ENCODE measurements around the gene PBX3. TPM values are rescaled to one million over a fixed set of nuclear protein-coding genes. Genes with fewer than 3 reads are reported as not detected.

PBX3 gene
- total and polyA plus RNA-seq, 2 of the 13 experiments (the other 11 are each of a cell fraction or from before 2014, with no cell fraction given) = 6.0 to 11.2 TPM

DNA sequence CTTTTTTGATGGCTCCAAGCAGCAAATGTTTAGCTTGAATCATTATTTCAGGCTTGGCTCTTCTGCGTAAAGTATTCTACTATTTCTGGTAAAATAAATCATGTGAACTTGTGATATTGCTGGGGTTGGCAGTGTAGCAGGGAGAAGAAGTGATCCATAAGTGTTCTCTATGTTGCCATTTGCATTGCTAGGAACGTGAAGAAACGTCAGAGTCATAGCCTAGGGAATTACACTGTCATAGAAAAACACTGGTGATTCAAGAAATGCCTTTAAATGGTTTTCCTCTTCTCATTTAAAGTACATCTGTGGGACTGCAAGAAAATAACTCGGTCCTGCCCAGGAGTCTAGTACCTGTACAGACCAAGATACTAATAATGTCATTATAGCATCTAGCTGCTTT is 162.3 kb downstream of the PBX3 start:
- no TSS peak for BruUV-seq (replicated peaks)
- Histone ChIP-seq H4K20me1 (ENCODE audit: insufficient read depth, low read length) (no peaks in the 10 kb centered on the region), H3K4me3 (replicated peaks in 1 of 3; ENCODE audit: insufficient read depth in 1 of 3, low read depth in 2 of 3, low read length in 3 of 3) (no peak overlapping the region), H2AFZ (ENCODE audit: low read length) (no peak overlapping the region), H3K79me2 (ENCODE audit: insufficient read depth, low read length) (no peaks in the 10 kb centered on the region), H3K27ac (ENCODE audit: extremely low read length, insufficient read depth, low read length) (no peak overlapping the region), H3K27me3 (ENCODE audit: control insufficient read depth in 1 of 2, insufficient read depth in 2 of 2, low read length in 2 of 2) (no peaks in the 10 kb centered on the region), H3K9me3 (ENCODE audit: low read length) (no peaks in the 10 kb centered on the region), H3K4me1 (ENCODE audit: insufficient read depth, low read length) (peaks cover 2% of the 10 kb centered on the region; the same call in 1 of the 2 replicates), H3K4me2 (ENCODE audit: low read depth, low read length) (no peak overlapping the region), H3K9ac (ENCODE audit: insufficient read depth, low read depth, low read length) (no peak overlapping the region), H3K36me3 (replicated peaks in 1 of 2; ENCODE audit: control insufficient read depth in 1 of 2, insufficient read depth in 2 of 2, low read length in 2 of 2) (no peaks in the 10 kb centered on the region)
- CTCF ChIA-PET (ENCODE audit: low intra/inter-chr PET ratio, low total read pairs) = no interaction called here
- TF ChIP-seq GLI4 (CRISPR knock-in tag; IDR thresholded peaks at IDR 0.05; ENCODE audit: borderline replicate concordance) = no peak
- intact Hi-C loops (cut with micrococcal nuclease; ENCODE audit: unreplicated experiment) (no loop called here), in situ Hi-C loops (cut with HindIII; ENCODE audit: extremely low pct_ligation_motif_present, low pct_unique_long_range_greater_than_20kb) (no loop called here)
- DNase-seq (ENCODE audit: low spot score) (no peak), ATAC-seq (no peak), FAIRE-seq (no peak)
- WGBS (ENCODE audit: low lambda C conversion rate) = 87% methylated on average over 4 of the region's 4 CpGs
- POLR2A ChIA-PET = no interaction called here

DNA sequence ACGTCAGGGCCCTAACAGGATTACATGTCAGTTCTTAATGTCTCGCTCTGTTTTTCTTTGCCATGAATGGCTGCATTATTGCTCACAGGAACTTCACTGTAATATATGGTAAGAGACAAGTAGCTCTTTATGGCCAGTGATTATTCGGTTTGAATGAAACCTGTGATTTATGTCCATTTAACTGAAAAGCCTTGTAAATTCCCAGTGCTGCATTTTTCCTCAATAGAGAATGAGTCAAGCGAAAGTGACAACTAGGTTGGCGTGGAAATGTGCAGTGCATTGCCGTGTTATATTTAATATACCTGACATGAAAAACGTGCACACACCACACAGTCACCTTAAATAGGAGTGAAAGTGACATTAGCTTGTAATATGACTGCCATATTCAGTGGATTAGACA is 163.1 kb downstream of the PBX3 start:
- no peak for ATAC-seq
- CTCF ChIA-PET (ENCODE audit: low intra/inter-chr PET ratio, low total read pairs) = no interaction called here
- no peak for TF ChIP-seq PCBP1 (IDR thresholded peaks at IDR 0.05; ENCODE audit: borderline replicate concordance, low read depth, low read length)
- TF ChIP-seq, protein P1, sequence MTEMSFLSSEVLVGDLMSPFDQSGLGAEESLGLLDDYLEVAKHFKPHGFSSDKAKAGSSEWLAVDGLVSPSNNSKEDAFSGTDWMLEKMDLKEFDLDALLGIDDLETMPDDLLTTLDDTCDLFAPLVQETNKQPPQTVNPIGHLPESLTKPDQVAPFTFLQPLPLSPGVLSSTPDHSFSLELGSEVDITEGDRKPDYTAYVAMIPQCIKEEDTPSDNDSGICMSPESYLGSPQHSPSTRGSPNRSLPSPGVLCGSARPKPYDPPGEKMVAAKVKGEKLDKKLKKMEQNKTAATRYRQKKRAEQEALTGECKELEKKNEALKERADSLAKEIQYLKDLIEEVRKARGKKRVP (CRISPR knock-in tag; IDR thresholded peaks at IDR 0.05) = no peak
- TF ChIP-seq NFIB (CRISPR knock-in tag; IDR thresholded peaks at IDR 0.05; ENCODE audit: borderline replicate concordance) = no peak
- no peak for TF ChIP-seq JDP2 (CRISPR knock-in tag; IDR thresholded peaks at IDR 0.05; ENCODE audit: borderline replicate concordance)
- TF ChIP-seq NR2F2 (IDR thresholded peaks at IDR 0.05; ENCODE audit: borderline replicate concordance, low read depth) = no peak
- no peak for TF ChIP-seq RFX1 (IDR thresholded peaks at IDR 0.05)
- TF ChIP-seq, protein P2, sequence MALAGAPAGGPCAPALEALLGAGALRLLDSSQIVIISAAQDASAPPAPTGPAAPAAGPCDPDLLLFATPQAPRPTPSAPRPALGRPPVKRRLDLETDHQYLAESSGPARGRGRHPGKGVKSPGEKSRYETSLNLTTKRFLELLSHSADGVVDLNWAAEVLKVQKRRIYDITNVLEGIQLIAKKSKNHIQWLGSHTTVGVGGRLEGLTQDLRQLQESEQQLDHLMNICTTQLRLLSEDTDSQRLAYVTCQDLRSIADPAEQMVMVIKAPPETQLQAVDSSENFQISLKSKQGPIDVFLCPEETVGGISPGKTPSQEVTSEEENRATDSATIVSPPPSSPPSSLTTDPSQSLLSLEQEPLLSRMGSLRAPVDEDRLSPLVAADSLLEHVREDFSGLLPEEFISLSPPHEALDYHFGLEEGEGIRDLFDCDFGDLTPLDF (CRISPR knock-in tag; IDR thresholded peaks at IDR 0.05) = no peak
- TF ChIP-seq ZNF225 (CRISPR knock-in tag; IDR thresholded peaks at IDR 0.05) = no peak
- no peak for TF ChIP-seq FOXJ3 (CRISPR knock-in tag; IDR thresholded peaks at IDR 0.05; ENCODE audit: borderline replicate concordance)
- TF ChIP-seq TSC22D2 (CRISPR knock-in tag; IDR thresholded peaks at IDR 0.05; ENCODE audit: borderline replicate concordance) = no peak
- TF ChIP-seq, protein P3, sequence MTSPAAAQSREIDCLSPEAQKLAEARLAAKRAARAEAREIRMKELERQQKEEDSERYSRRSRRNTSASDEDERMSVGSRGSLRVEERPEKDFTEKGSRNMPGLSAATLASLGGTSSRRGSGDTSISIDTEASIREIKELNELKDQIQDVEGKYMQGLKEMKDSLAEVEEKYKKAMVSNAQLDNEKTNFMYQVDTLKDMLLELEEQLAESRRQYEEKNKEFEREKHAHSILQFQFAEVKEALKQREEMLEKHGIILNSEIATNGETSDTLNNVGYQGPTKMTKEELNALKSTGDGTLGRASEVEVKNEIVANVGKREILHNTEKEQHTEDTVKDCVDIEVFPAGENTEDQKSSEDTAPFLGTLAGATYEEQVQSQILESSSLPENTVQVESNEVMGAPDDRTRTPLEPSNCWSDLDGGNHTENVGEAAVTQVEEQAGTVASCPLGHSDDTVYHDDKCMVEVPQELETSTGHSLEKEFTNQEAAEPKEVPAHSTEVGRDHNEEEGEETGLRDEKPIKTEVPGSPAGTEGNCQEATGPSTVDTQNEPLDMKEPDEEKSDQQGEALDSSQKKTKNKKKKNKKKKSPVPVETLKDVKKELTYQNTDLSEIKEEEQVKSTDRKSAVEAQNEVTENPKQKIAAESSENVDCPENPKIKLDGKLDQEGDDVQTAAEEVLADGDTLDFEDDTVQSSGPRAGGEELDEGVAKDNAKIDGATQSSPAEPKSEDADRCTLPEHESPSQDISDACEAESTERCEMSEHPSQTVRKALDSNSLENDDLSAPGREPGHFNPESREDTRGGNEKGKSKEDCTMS (CRISPR knock-in tag; conservative IDR thresholded peaks at IDR 0.05) = no peak
- TF ChIP-seq, protein P4, sequence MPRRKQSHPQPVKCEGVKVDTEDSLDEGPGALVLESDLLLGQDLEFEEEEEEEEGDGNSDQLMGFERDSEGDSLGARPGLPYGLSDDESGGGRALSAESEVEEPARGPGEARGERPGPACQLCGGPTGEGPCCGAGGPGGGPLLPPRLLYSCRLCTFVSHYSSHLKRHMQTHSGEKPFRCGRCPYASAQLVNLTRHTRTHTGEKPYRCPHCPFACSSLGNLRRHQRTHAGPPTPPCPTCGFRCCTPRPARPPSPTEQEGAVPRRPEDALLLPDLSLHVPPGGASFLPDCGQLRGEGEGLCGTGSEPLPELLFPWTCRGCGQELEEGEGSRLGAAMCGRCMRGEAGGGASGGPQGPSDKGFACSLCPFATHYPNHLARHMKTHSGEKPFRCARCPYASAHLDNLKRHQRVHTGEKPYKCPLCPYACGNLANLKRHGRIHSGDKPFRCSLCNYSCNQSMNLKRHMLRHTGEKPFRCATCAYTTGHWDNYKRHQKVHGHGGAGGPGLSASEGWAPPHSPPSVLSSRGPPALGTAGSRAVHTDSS (CRISPR knock-in tag; conservative IDR thresholded peaks at IDR 0.05) = no peak

More for the DNA sequence above, 163.1 kb downstream of the PBX3 start:
- H3K27ac ChIP-seq (ENCODE audit: extremely low read length, insufficient read depth, low read length) = no peak overlapping the region
- WGBS (ENCODE audit: low lambda C conversion rate) = 83% methylated on average over 7 of the region's 7 CpGs
- H3K4me3 ChIP-seq (replicated peaks in 1 of 3; ENCODE audit: insufficient read depth in 1 of 3, low read depth in 2 of 3, low read length in 3 of 3) = no peak overlapping the region
- H3K9ac ChIP-seq (ENCODE audit: insufficient read depth, low read depth, low read length) = no peak overlapping the region
- intact Hi-C loops (cut with micrococcal nuclease; ENCODE audit: unreplicated experiment) (no loop called here), in situ Hi-C loops (cut with HindIII; ENCODE audit: extremely low pct_ligation_motif_present, low pct_unique_long_range_greater_than_20kb) (no loop called here)
- no peaks in the 10 kb centered on the region for H3K36me3 ChIP-seq (replicated peaks in 1 of 2; ENCODE audit: control insufficient read depth in 1 of 2, insufficient read depth in 2 of 2, low read length in 2 of 2)
- H3K9me3 ChIP-seq (ENCODE audit: low read length) = no peaks in the 10 kb centered on the region
- H3K79me2 ChIP-seq (ENCODE audit: insufficient read depth, low read length) = no peaks in the 10 kb centered on the region
- no peaks in the 10 kb centered on the region for H4K20me1 ChIP-seq (ENCODE audit: insufficient read depth, low read length)
- FAIRE-seq (no peak), DNase-seq (ENCODE audit: low spot score) (no peak)
- POLR2A ChIA-PET = no interaction called here
- H3K4me1 ChIP-seq (ENCODE audit: insufficient read depth, low read length) = no peaks in the 10 kb centered on the region
- no TSS peak for BruUV-seq (replicated peaks)
- H3K4me2 ChIP-seq (ENCODE audit: low read depth, low read length) = no peak overlapping the region
- no peak overlapping the region for H2AFZ ChIP-seq (ENCODE audit: low read length)
- no peaks in the 10 kb centered on the region for H3K27me3 ChIP-seq (ENCODE audit: control insufficient read depth in 1 of 2, insufficient read depth in 2 of 2, low read length in 2 of 2)

All from HepG2 (cell line).